PC-9 (cell line): ENCODE results near the gene NRIP1. TPM values are rescaled to one million over a fixed set of nuclear protein-coding genes. Genes with fewer than 3 reads are reported as not detected.

Experiments used
- BruUV-seq: library from RNA; stranded (reverse); fragments of 400-500 nt; replicated peaks from 2 replicates; lab custom pipeline; 2021; lab: Mats Ljungman, UMichigan
- CTCF ChIA-PET: fragments of 300-600 bp; sonication (Branson Sonifier 250); formaldehyde crosslinking; loops from one replicate; lab custom pipeline; 2022; ENCODE audit warnings: antibody characterized with exemption; lab: Charles Lee
- POLR2A ChIA-PET: fragments of 300-600 bp; sonication (Branson Sonifier 250); formaldehyde crosslinking; loops from one replicate; lab custom pipeline; 2022; ENCODE audit warnings: antibody characterized with exemption; ENCODE audit not compliant: unreplicated experiment; lab: Charles Lee
- DNase-seq, 2 experiments: peaks; one replicate each; pipeline versions ENCODE4 v3.0.0 to v3.0.0-alpha.2; 2015 to 2022; ENCODE audit warnings: mixed read lengths in 1 of 2
- H2AFZ ChIP-seq: fragments of 200-600 bp; sonication (generic); 2 replicates; pipeline ENCODE4 v1.8.1; 2017; ENCODE audit warnings: antibody characterized with exemption
- H3F3A ChIP-seq: fragments of 200-600 bp; sonication (generic); 2 replicates; pipeline ENCODE4 v1.8.1; 2017; ENCODE audit warnings: antibody characterized with exemption, mild to moderate bottlenecking, low read depth; ENCODE audit not compliant: insufficient read depth
- H3K27ac ChIP-seq: fragments of 200-600 bp; sonication (generic); 2 replicates; pipeline ENCODE4 v1.6.1; 2016; ENCODE audit warnings: mixed run types
- H3K27me3 ChIP-seq: fragments of 200-600 bp; sonication (generic); 2 replicates; pipeline ENCODE4 v1.6.1; 2016; ENCODE audit warnings: low read depth, mixed run types; ENCODE audit not compliant: insufficient read depth
- H3K36me3 ChIP-seq: fragments of 200-600 bp; sonication (generic); 2 replicates; pipeline ENCODE4 v1.6.1; 2016; ENCODE audit warnings: low read depth, mixed run types
- H3K4me1 ChIP-seq: fragments of 200-600 bp; sonication (generic); replicated peaks from 2 replicates; pipeline ENCODE4 v1.6.1; 2016; ENCODE audit warnings: mixed run types; ENCODE audit not compliant: insufficient read depth
- H3K4me2 ChIP-seq: fragments of 200-600 bp; sonication (generic); 2 replicates; pipeline ENCODE4 v1.6.1; 2017; ENCODE audit warnings: mixed run types
- H3K4me3 ChIP-seq: fragments of 200-600 bp; sonication (generic); 2 replicates; pipeline ENCODE4 v1.6.1; 2016; ENCODE audit warnings: mixed run types
- H3K79me2 ChIP-seq: fragments of 200-600 bp; sonication (generic); 2 replicates; pipeline ENCODE4 v1.6.1; 2017; ENCODE audit warnings: low read depth, mixed run types
- H3K9me2 ChIP-seq: fragments of 200-600 bp; sonication (generic); 2 replicates; pipeline ENCODE4 v1.8.1; 2017; ENCODE audit warnings: mild to moderate bottlenecking; ENCODE audit not compliant: insufficient read depth
- H3K9me3 ChIP-seq: fragments of 200-600 bp; sonication (generic); 2 replicates; pipeline ENCODE4 v1.8.1; 2016; ENCODE audit warnings: low read depth; ENCODE audit not compliant: insufficient read depth
- H4K20me1 ChIP-seq: fragments of 200-600 bp; sonication (generic); 2 replicates; pipeline ENCODE4 v1.8.1; 2017; ENCODE audit not compliant: insufficient read depth
- CTCF ChIP-seq: fragments of 200-600 bp; sonication (generic); conservative IDR thresholded peaks from 2 replicates; pipeline ENCODE4 v1.6.1; 2017; ENCODE audit warnings: mixed run types, antibody characterized with exemption, mild to moderate bottlenecking, moderate library complexity
- EZH2 ChIP-seq: fragments of 200-600 bp; sonication (generic); IDR thresholded peaks from 2 replicates; pipeline ENCODE4 v1.8.0; 2017; ENCODE audit warnings: antibody characterized with exemption, low read depth
- intact Hi-C: fragments of 100-400 bp; cut with micrococcal nuclease; formaldehyde crosslinking; loops from one replicate; pipeline ENCODE4 v1.10.0; 2022; ENCODE audit not compliant: unreplicated experiment
- total RNA-seq: library from RNA; stranded (reverse); gene quantifications from 2 replicates; pipeline ENCODE4 v1.2.3, GENCODE V29; 2021

The NRIP1 gene
- total RNA-seq, 1 experiment from 2014 or later, result 33.0 TPM

GRCh38 chr21:14918527-14918926 lies 146.3 kb downstream of the NRIP1 start:
- Histone ChIP-seq H3K9me2 (no peaks in the 10 kb centered on the region), H3K36me3 (0 out of 2 replicates have a peak, but pooled peaks cover 3% of the 10 kb centered on the region), H3F3A (peaks cover 27% of the 10 kb centered on the region), H3K4me1 (peaks cover 58% of the 10 kb centered on the region), H4K20me1 (no peaks in the 10 kb centered on the region), H3K4me3 (no peak overlapping the region), H3K9me3 (0 out of 2 replicates have a peak, but pooled peaks cover 6% of the 10 kb centered on the region), H3K27me3 (no peaks in the 10 kb centered on the region), H3K27ac (peak overlapping the region; percentile 93), H3K4me2 (peak overlapping the region; percentile 79; the same call in 1 of the 2 replicates), H3K79me2 (no peaks in the 10 kb centered on the region; the same call in 1 of the 2 replicates), H2AFZ (0 out of 2 replicates have a peak overlapping the region, but pooled peaks have one; percentile 4)
- intact Hi-C loops, result no loop called here
- no TSS peak for BruUV-seq
- CTCF ChIA-PET, result interaction anchor here (0.6 kb wide), 1 partner anchor 38 kb away, joined by 3 read pairs; no protein-coding TSS in a partner anchor
- POLR2A ChIA-PET, result no interaction called here
- TF ChIP-seq CTCF (no peak), EZH2 (no peak)
- DNase-seq, result no peak

- ChIA-PET CTCF (no interaction called here), POLR2A (no interaction called here)
- peak overlapping the region; percentile 79 for H3K4me2 ChIP-seq
- no peak for DNase-seq
- 0 out of 2 replicates have a peak, but pooled peaks cover 6% of the 10 kb centered on the region for H3K9me3 ChIP-seq
- BruUV-seq, result no TSS peak
- H3K79me2 ChIP-seq, result no peaks in the 10 kb centered on the region; the same call in 1 of the 2 replicates
- H3K36me3 ChIP-seq, result 0 out of 2 replicates have a peak, but pooled peaks cover 3% of the 10 kb centered on the region
- intact Hi-C loops, result loop anchor here (2.0 kb wide), 3 partner anchors 39 to 293 kb away; partner anchors contain the start of gene NRIP1
- H2AFZ ChIP-seq, result 0 out of 2 replicates have a peak overlapping the region, but pooled peaks have one; percentile 4
- TF ChIP-seq EZH2, result no peak
- TF ChIP-seq CTCF, result no peak
- no peaks in the 10 kb centered on the region for H4K20me1 ChIP-seq
- H3K4me1 ChIP-seq, result peaks cover 63% of the 10 kb centered on the region
- H3K27ac ChIP-seq, result peak overlapping the region; percentile 93
- H3F3A ChIP-seq, result peaks cover 27% of the 10 kb centered on the region
- peak overlapping the region; percentile 42; the same call in 1 of the 2 replicates for H3K4me3 ChIP-seq
- H3K9me2 ChIP-seq, result no peaks in the 10 kb centered on the region
- no peaks in the 10 kb centered on the region for H3K27me3 ChIP-seq
Observed at GRCh38 chr21:14917762-14918161, 147.0 kb downstream of the NRIP1 start.

- peak; percentile 62 to 93 for DNase-seq
- H3K27me3 ChIP-seq, result no peaks in the 10 kb centered on the region
- intact Hi-C loops, result loop anchor here (2.0 kb wide), 3 partner anchors 40 to 294 kb away; partner anchors contain the start of gene NRIP1
- POLR2A ChIA-PET, result interaction anchor here (0.5 to 0.6 kb wide), 2 partner anchors 39 to 547 kb away, joined by 4 to 5 read pairs; no protein-coding TSS in a partner anchor
- H2AFZ ChIP-seq, result peak overlapping the region; percentile 25; the same call in 1 of the 2 replicates
- BruUV-seq, result no TSS peak
- H3K79me2 ChIP-seq, result no peaks in the 10 kb centered on the region; the same call in 1 of the 2 replicates
- H3K27ac ChIP-seq, result peak overlapping the region; percentile 93
- H4K20me1 ChIP-seq, result no peaks in the 10 kb centered on the region
- 0 out of 2 replicates have a peak, but pooled peaks cover 3% of the 10 kb centered on the region for H3K36me3 ChIP-seq
- peaks cover 36% of the 10 kb centered on the region for H3F3A ChIP-seq
- H3K4me3 ChIP-seq, result peak overlapping the region; percentile 42
- H3K9me2 ChIP-seq, result no peaks in the 10 kb centered on the region
- H3K9me3 ChIP-seq, result 0 out of 2 replicates have a peak, but pooled peaks cover 6% of the 10 kb centered on the region
- H3K4me2 ChIP-seq, result peak overlapping the region; percentile 79
- peaks cover 72% of the 10 kb centered on the region for H3K4me1 ChIP-seq
- CTCF ChIA-PET, result no interaction called here
- TF ChIP-seq CTCF (no peak), EZH2 (no peak)
Observed at GRCh38 chr21:14916676-14917141, 148.1 kb downstream of the NRIP1 start.
